GM20431 (cell line): ENCODE data around the gene PACRGL.

ENCODE experiments used
- in situ Hi-C: fragments of 300-500 bp; cut with MseI, MboI; formaldehyde crosslinking; loops from one replicate; pipeline ENCODE4 v1.15.0; 2020; ENCODE audit warnings: low sequenced_read_pairs; ENCODE audit not compliant: unreplicated experiment

PACRGL gene

DNA sequence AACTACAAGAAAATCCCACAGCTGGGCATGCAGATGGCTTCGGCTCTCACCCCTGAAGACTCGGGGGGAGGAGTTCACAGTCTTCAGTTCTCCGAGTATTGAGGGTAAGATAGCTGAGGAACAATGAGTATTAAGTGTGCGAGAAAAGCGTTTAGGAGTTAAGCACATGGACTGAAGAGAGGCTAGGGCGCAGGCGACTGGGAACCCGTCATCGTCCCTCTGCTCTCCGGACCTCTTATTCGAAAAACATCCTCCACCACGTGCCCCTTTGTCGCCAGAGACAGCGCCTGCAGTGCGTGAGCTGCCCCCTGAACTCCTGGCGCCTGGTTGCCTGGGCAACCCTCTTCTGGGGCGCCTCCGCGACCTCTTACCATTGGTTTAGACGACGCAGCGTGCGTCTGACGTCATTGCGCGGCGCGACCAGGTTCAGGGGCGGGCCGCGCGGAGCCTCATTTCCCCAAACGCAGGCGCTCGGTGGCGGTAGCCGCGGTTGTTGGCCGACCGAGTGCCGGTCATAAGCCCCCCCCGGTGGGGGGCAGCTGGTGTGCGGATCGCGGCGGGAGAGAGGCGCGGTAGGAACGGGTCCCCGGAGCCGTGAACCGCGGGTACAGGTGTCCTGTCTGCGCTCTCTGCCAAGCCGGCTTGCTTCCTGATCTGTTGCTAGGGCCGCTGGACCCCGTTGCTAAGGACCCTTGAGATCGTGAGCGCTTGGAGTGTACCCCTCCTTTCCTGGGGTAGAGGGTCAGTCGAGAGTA lies at the start of gene PACRGL:
Gene PACRGL, plus strand, starts transcription at position 452 of the 755 bp plus-strand sequence. CDS start 4,024 bp downstream, outside the sequence.
- in situ Hi-C loops, result no loop called here

- in situ Hi-C loops, result no loop called here
Observed at GRCh38 chr4:20652226-20652885, 47.9 kb upstream of the PACRGL start.

- in situ Hi-C loops, result no loop called here
Observed at GRCh38 chr4:20658456-20658855, 41.8 kb upstream of the PACRGL start.

- in situ Hi-C loops, result no loop called here
Observed at GRCh38 chr4:20662851-20663250, 37.4 kb upstream of the PACRGL start.

DNA sequence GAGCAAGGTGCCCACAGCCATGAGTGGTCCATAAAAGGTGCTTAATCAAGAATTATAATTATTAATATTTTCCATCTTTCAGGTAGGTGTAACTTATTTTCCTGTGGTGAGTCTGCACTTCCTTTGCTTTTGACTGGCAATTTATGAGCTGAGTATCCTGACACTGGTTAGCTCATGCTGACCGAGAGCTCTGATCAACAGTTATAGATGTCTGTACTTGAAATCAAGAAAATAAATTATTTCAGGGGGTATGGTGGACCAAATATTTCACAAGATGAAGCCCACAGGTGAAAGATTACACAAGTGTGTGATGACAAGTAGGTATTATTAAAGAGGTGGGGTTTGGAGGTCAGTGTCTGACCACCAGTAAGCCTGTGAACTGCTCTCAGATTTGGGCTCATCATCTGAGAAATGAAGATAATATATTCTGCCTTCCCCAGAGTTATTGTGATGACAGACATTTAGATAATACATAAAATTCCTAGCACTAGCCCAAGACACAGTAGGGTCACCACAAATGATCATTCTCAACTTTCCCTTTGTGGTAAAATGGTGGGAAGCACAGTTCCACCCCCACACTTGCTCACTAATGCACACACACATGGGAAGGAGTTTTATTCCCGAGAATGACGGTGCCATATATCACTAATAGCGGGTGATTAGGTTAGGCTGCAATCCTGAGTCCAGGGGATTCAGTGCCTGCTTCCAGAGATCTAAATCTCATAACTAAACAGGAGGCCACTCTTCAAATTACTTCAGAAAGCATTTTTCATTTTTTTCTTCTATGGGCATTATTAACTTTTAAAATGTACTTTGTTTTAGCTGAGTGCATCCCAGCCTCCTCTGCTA lies 34.0 kb upstream of the PACRGL start:
- in situ Hi-C loops, result no loop called here

GRCh38 chr4:20672262-20672661 lies 28.0 kb upstream of the PACRGL start:
- in situ Hi-C loops, result no loop called here

- in situ Hi-C loops, result loop anchor here (25.0 kb wide), 1 partner anchor 238 kb away; no protein-coding TSS in a partner anchor
Observed at GRCh38 chr4:20675786-20676185, 24.5 kb upstream of the PACRGL start.

DNA sequence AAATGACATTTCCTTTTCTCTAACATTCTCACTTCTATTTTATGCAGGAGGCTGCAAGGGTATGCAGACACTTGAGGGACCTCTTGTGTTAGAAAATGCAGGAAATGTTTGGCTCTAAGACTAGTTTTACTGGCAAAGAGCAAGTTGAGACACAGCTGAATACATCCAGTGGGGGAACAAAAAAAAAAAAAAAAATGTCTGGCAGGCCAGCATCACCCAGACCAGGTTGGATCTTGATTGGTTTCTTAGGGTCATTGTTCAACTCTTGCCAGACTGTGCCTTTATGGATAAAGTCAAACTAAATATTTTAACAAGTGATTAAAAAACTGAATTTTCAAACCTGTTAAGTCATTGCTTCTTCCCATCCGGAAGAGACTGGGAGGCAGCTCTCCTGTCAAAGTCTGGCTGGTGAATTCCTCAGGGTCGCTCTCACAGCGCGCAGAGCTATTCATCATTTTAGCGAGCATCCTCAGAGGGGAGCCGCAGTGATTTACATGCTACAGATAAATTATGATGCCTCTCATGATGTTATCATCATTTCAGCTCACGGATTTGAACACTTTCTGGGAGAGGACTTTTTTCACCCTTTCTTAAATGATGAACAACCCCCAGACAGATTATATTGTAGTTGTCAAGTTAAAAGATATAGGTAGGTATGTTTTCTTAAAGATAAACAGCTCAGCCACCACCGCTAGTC lies 23.6 kb upstream of the PACRGL start:
- in situ Hi-C loops, result loop anchor here (25.0 kb wide), 1 partner anchor 239 kb away; no protein-coding TSS in a partner anchor

DNA sequence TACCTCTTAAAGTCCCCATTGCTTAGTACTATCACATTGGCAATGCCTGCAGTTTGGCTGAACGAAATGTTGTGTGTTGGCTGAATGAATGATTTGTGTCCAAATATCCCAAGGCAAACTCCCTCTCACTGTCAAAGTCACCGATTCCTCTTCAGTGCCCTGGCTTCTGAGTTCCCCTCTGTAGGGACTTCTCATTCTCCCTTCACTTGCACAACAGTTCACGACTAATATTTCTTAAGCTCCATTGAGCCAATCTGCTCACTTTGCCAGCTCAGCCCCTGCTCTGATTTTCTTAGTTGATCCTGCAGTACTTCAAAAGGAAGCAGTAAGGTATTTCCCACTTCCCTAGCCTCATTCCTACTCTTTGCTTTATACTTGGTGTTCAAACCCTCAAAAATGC lies 21.9 kb upstream of the PACRGL start:
- in situ Hi-C loops, result loop anchor here (25.0 kb wide), 1 partner anchor 241 kb away; no protein-coding TSS in a partner anchor

DNA sequence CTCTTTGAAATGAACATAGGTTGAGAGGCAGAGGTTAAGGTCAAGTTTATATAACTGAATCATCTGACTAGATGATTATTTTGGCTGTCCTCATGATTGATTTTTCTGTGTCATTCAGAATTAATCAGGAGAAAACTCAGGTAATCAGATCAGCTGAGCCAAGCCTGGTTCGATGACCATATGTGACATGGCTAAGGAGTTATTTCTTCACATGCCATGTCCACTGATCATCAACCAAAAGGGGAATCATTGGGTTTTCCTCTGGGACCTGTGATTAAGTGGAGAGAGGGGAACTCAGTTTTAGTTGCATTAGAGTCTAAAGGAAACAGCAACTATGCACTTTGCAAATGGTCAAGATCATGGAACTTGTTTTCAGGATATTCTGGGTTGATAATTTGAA lies 20.3 kb upstream of the PACRGL start:
- in situ Hi-C loops, result loop anchor here (25.0 kb wide), 1 partner anchor 243 kb away; no protein-coding TSS in a partner anchor

DNA sequence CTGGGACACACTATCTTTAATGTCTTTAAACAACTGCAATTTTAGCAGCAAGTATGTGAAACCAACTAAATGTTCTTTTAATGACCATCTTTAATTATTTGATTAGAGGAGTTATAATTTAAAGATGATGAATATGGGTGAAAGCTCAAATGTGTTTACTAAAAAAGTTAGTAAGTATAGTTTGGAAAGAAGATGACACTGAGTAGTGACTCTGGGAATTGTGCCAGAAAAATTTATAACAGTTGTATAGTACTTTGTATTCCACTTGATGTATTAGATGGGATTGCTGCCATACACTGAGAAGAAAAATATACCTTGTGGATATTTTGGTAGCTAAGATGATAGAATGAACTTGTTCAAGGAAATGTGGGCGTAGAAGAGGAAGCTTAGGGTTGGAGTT lies 19.5 kb upstream of the PACRGL start:
- in situ Hi-C loops, result loop anchor here (25.0 kb wide), 1 partner anchor 243 kb away; no protein-coding TSS in a partner anchor

- in situ Hi-C loops, result loop anchor here (25.0 kb wide), 1 partner anchor 244 kb away; no protein-coding TSS in a partner anchor
Observed at GRCh38 chr4:20681271-20681670, 19.0 kb upstream of the PACRGL start.

DNA sequence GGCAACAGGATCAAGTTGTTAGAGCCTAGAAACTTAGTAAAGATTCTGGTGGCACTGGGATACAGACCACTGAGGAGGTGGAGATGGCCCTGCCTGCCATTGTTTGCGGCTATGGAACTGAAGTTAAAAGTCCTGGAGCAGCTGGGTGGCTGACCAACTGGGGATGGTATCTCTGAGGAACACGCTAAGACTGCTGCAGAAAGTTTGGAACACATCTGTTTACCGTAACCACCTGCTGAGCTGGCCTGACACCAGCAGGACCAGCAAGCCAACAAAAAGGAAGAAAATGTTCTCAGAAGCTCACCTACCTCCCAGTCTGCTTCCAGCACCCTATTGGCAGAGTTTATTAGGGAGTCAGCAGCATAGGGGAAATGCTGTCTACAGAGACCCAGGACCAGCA lies 17.4 kb upstream of the PACRGL start:
- in situ Hi-C loops, result loop anchor here (25.0 kb wide), 1 partner anchor 246 kb away; no protein-coding TSS in a partner anchor

DNA sequence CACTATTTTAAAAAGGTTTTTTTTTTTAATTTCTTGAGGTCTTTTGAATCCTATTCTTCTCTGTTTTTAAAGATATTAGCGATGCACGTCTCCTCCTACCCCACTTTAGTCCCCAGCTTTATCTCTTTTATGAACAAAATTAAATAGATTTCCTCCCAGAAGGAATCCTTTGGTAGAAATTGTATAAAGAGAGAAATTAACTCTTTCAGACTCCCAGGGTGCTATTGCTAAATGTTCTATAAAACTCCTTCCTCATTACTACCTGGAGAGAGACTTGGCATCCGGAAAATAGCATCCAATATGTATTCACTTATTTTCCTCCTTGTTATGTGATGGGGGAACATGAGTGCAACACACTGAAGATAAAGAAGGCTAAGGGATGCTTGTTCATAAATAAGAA lies 16.5 kb upstream of the PACRGL start:
- in situ Hi-C loops, result loop anchor here (25.0 kb wide), 1 partner anchor 246 kb away; no protein-coding TSS in a partner anchor

DNA sequence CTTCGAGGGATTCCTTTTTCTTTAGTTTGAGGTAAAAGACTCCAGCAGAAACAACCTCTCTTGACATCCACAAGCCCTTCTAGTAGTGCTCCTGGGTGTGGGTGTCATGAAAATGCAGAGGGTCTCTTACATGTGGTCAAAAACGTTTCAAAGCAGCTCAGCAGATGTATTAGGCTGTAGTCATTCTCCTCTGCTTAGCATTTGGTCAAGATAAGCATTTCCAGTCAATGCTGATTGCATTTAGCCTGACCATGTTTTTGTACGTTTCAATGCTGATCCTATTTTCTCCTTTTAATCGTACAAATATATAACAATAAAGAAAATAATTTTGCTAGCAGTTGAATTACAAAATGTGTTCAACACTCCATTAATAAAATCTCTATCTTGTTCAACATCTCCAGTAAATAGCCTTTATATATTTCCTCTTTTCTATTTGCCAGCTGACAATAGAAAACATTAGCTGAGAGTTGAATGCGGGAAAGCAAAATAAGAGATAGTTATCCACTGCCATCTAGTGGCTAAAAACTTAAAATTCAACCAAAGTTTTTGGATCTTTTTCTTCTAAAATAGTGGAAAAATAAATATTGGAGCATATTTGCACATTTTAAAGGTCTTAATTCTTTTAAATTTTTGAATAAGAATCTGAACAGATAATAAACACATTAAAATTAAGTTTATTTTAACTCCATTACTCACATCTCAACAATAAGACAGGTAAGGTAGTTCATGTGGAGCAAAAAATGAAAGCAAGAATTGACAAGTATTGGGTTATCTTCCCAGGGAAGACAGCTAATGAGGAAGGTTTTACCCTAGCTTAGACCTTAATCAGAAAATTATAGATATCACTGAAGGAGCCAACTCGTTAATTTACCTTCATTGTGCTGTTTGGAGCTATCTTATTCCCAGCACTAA lies 15.2 kb upstream of the PACRGL start:
- in situ Hi-C loops, result loop anchor here (25.0 kb wide), 1 partner anchor 248 kb away; no protein-coding TSS in a partner anchor

DNA sequence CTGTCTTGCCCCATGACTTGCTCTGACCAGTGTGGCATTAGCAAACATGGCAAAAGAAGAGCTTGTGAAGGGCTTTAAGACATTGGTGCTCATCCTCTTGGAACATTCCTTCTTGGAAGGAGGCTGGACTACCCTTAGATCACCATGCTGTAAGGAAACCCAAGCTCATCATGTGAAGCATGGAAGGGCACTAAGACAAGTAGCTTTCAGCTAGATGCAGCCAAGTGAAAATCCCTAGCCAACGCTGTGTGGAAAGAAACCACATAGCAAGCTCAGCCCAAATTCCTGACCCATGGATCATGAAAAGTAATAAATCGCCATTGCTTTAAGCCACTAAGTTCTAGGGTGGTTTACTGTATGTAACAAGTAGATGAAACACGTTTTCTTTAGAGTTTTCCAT lies 12.4 kb upstream of the PACRGL start:
- in situ Hi-C loops, result loop anchor here (25.0 kb wide), 1 partner anchor 251 kb away; no protein-coding TSS in a partner anchor

- in situ Hi-C loops, result loop anchor here (25.0 kb wide), 1 partner anchor 260 kb away; no protein-coding TSS in a partner anchor
Observed at GRCh38 chr4:20696815-20697214, 3.4 kb upstream of the PACRGL start.

GRCh38 chr4:20698382-20698781 lies 1.9 kb upstream of the PACRGL start:
- in situ Hi-C loops, result loop anchor here (25.0 kb wide), 1 partner anchor 261 kb away; no protein-coding TSS in a partner anchor
